Activated CD4-positive, alpha-beta T cell treated with anti-CD3 and anti-CD28 coated beads, Interleukin-2, amount 50 U/mL, for 4 hours (primary cell): Measurements from ENCODE around the gene PBX1.

Experiments used
- DNase-seq, 2 experiments: peaks; one replicate each; pipeline ENCODE4 v3.0.0-alpha.2; 2020

The PBX1 gene

DNA sequence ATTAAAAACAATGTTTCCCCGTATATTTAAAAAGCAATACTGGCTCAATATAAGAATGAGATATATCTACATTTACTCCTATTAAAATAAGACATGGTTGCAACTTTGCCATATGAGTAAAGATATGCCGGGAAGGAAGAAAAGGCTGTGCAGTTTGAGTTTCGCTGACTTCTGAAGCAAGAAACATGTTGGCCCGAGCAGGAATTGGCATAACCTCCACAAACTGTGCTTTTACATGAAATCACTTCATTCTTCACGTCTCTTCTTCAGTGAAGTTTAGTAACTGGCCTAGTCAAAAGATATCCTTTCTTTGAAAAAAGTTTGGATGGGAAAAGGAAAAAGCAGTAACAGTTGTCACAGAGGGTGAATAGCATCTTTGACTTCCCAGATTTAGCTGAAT lies 342.0 kb downstream of the PBX1 start:
- DNase-seq = no peak
